GM21367 (cell line): Measurements from ENCODE around the gene KLHDC8A.

Experiments
- ATAC-seq: cut with Tn5 transposase; IDR thresholded peaks from one replicate; pipeline ENCODE4 v1.9.1; 2021; ENCODE audit not compliant: unreplicated experiment

Gene KLHDC8A

DNA sequence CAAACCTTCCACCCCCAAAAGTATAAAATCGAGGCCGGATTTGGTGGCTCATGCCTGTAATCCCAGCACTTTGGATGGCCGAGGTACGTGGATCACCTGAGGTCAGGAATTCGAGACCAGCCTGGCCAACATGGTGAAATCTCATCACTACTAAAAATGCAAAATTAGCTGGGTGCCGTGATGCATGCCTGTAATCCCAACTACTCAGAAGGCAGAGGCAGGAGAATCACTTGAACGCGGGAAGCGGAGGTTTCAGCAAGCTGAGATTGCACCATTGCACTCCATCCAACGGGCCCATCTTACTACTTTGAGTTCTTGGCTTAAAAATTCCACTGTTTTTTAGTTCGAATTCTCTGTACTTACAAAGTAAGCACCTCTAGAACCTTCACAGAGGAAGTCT lies 11.0 kb downstream of the KLHDC8A start:
- ATAC-seq, result no peak

DNA sequence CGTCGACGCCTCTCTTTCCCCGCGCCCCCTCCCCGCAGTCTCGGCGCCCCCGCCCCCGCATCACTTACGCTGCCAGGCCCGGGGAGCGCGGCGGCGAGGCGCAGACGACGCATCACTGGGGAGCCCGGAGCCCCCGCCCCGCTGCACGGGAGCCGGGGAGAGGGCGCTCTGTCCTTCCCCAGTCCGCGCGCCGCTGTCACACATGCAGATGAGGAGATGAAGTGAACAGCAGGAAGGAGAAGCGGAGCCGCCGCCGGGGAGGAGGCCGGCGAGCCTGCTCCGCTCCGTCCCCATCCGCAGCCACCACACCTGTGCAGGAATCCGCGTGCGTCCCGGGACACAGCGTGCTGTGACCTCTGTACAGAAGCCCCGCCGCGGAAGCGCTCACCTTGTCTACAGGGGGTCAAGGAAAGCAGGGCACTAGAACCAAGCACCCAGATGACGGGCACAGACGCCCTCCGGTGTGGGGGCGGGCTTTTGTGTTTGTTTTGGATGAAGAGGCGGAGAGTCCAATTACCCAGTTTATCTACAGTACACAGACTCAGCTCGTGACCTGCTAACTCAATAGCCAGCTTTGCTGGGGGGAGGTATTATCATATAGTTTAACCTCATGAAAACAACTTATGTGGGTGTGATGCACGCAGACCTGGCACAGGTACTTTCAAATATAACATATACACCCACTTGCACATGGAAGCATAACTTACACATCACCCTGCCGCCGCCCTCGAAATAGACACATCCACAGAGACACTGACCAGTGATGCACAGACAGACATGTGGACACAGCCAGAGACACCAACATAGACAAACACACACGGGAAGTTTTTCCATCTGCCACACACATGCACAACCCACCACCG lies 12.4 kb downstream of the KLHDC8A start:
- ATAC-seq, result no peak

DNA sequence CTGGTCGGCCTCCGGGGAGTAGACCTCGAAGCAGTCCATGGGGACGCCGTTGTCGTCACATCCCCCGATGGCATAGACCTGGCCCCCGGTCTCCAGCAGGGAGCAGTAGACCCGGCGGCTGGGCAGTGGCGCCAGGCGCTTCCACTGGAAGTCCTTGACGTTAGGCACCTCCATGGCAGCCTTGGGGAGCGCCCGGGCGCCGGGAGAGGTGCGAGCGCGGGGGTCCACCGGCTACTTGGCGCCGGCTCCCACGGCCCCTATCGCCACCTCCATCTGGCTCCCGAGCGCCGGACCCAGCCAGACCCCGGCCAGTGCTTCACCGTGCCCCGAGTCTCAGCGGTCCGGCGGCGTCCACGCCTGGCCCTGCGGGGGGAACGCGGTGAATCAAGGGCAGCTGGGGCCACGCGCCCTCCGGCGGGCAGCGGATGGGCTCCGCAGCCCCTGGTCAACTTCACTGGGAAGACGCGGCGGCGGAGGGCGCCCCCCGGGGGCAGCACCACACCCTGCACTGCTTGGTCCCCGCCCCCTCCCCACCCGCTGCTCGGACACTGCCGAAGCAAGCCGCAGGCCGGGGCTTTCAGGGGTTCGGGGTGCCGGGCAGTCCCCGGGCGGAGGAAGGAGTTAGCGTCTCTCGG lies 13.2 kb downstream of the KLHDC8A start:
- no peak for ATAC-seq

DNA sequence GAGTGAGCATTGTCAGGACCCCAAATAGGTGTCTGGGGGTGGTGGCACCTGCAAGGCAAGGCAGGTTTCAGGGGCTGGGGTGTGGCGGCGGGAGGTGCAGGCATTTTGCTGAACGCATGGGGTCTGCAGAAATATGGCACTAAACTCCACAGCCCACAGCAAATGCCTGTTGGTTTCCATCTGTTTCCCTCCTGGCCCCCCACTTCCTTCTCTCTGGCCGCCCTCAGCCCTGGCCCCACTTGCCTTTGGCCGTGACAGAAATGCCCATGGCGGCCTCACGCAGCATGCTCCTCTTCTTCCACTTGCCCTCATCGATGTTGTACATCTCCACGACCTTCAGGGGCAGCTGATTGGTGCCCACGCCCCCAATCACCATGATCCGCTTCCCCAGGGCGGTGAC lies 13.7 kb downstream of the KLHDC8A start:
- ATAC-seq, result no peak

DNA sequence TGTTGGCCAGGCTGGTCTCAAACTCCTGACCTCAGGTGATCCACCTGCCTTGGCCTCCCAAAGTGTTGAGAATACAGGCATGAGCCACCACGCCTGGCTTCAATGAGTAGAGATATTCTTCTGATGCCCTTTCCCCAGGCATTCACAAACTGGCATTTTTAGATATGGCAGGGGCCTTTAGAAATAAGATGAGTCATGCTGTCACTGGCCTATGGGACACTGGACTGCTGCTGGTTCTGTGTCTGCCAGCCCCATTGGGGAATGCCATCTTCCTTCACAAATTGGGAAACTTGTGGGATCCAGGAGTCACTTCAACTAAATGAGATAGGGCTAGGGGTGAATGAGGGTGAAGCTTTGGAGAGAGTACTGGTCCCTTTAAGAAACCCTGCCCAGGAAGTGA lies 16.0 kb downstream of the KLHDC8A start:
- ATAC-seq, result no peak

DNA sequence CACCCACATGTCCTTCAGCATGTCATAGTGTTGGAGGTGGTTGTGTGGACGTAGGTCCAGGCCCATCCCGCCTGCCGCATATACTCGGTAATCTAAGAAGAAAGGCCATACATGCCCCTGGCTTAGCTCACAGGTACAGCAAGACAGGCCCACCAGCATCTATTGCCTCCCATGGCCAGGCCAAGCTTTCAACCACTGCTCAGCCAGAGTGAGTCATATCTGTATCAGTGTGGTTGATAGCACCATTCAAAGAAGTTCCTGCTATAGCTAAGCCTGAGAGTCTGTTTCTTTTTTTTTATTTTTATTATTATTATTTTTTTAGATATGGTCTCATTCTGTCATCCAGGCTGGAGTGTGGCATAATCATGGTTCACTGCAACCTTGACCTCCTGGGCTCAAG lies 17.0 kb downstream of the KLHDC8A start:
- ATAC-seq, result no peak

DNA sequence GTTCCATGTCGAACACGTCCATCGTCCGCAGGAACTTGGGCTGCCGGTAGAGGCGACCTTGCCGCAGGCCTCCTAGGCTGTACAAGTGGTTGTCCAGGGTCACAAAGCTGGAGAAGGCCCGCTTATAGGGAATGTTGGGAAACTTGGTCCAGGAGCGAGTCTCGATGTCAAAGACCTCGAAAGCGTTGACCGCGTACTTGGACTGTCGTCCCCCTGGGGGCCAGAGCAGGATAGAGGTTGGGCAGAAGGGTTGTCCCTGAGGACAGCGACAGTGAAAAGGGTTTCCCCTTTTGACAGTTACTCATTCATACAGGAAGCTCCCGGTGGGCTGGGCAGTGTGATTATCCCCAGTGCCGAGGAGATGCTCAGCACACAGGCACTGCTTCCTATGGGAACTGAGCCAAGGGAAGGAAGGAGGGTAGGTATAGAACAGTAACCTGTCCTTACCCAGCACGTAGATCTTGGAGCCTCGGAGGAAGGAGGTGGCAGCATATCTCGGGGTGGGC lies 17.5 kb downstream of the KLHDC8A start:
- no peak for ATAC-seq

DNA sequence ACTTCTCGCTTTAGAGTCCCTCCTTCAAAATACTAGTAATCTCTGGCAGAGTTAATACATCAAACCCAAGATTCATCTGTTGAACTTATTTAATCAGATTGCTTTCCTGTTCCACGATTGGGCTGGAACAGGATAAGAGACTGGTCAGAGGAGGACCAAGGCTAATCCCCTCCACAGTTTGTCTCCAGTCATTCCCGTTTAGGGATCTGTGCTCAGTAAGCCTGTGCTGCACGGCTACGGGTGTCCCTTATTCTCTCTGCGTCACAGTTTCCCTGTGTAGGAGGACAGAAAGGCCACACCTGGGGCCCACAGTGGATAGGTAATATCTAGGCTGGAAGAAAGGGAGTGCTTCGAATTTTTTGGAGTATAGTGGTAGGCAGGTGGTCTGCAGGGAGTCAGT lies 18.7 kb downstream of the KLHDC8A start:
- no peak for ATAC-seq

DNA sequence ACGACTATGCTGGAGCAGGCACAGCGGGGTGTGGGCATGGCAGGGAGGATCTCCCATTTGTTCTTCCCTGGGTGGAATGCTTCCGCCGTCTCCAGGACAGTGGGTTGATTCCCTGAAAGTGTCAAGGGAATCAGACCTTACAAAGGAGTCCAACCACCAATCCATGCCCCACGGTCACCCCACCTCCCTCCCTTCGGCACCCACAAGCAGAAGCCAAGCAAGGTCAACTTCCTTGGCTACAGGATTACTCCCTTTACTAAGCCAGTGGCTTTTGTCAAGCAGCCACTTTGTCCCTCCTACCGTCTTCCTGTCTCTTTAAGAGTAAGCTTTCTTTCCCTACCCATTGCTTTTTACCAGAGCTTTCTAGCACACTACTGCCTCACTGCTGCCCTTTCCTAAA lies 19.2 kb downstream of the KLHDC8A start:
- ATAC-seq, result no peak

DNA sequence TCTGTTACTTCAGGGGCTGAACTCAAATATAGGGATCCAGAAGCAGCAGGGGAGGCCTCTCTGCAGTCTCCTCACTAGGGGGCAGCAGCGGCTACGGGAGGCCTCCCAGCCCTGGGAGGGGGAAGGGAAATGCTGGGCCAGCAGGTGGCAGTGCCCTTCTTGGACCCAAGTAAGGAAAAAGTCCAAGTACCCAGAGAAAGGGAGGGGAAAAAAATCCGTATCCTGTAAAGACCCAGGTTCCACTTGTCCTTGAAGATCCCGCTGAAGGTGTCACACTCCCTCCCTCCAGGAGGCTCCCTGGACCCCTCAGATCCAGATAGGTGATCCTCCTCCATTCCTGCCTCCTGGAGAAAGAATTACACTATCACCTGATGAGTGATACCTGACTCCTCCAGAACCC lies 21.0 kb downstream of the KLHDC8A start:
- ATAC-seq, result no peak

DNA sequence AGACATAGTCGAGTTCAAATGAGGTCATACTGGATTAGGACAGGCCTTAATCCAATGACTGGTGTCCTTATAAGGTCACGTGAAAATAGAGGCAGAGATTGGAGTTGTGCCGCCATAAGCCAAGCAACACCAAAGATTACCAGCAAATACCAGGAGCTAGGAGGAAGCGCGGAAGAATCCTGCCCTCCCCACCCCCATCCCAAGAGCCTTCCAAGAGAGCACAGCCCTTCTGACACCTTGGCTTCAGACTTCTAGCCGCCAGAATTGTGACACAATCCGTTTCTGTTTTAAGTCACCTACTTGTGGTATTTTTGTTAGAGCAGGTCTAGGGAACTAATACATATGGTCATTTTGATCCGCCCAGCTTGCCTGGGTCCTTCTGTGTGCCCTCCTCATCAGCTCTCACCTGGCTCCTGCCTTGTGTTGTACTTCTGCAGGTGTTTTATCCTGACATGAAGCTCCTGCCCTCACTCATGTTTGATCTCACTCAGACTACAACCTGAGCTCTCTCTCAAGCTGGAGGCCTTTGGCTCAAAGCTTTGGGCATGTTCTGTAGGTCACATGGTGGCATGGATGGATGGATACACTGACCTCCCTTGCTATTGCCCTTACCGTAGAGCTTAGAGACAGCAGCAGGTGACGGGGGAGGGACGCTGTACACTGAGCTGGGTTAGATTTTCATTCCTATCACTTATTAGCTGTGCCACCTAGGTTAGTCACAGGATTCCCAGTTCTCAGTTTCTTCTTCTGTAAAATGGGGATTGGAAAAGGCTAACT lies 24.5 kb downstream of the KLHDC8A start:
- ATAC-seq, result no peak

DNA sequence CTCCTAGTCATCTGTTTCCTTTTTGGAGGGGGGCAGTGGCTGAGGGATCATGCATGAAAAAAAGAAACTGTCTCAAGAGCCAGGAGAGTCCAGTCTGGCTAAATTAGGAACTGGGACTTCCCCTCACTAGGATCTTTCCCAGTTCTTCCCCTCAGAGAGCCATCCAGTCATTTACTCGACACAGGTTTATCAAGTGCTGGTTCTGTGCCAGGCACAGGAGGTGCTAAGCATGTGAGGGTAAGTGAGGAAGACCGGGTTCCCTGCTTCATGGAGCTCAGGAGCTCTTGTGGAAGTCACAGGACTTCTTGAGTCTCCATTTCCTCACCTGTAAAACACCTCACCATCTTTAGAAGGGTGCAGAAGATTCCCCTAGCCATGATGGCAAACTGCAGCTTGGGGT lies 26.6 kb downstream of the KLHDC8A start:
- ATAC-seq, result no peak

DNA sequence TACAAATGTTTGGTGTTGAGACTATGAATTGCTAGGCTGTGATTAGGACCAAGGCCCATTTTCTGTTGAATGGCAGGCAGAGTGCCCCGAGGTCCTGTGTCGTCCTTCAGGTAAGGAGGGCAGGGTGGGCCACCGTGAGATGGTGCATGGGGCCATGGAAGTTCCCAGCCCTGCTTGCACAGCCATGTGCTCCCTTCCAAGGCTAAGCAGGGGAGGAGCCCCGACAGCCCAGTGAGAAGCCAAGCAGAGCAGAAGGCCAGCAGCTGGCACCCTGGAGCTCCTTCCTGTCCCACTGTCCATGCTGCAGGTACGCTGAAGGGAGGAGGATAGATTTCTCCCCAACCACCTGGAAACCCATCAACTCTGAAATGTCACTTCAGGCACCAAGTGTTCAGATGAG lies 27.0 kb downstream of the KLHDC8A start:
- ATAC-seq, result no peak

DNA sequence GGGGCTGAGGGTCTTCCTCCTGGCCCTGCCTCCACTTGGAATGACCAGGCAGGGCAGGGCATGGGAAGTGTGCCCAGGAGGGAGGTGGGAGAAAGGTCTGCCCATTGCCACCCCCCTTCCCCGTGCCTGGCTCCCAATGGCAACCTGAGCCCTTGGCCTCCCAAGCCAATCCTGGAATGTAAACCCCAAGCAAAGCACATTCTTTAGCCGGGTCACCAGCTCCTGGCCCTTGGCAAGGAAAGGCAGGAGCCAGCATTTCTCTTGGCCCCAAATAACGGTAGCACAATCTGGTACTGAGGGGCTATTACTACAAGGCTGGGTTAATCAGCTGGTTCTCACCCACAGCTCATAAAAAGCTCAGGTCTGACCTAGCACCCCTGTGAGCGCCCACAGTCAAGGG lies 28.2 kb downstream of the KLHDC8A start:
- ATAC-seq, result no peak

DNA sequence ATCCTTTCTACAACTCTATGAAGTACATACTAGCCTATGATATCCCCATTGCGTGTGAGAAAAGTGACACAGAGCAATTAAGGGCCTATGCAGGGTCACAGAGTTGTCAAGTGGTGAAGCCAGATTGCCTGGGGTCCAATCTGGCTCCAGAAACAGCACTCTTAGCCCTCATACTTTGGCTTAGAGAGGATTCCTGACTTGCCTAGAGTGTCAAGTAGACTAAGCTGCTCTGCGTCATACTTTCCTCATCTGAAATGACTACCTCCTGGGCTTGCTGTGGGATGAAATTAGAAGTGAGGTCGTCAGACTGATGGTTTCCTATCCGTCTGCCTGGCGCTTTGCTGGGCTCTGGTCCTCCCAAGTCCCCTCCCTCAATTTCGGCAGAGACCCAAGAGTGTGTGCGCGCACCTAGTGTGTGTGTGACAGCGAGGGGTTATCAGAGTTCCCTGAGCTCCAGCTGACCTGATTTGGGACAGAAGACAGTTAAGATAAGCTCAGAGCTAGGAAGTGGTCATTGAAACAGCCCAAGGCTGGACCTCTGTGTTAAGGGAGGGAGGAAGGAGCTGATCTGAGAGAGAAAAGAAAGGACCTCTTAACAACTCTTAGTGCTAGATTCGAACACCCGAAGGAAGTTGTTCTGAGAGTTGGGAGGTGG lies 29.8 kb downstream of the KLHDC8A start:
- no peak for ATAC-seq

DNA sequence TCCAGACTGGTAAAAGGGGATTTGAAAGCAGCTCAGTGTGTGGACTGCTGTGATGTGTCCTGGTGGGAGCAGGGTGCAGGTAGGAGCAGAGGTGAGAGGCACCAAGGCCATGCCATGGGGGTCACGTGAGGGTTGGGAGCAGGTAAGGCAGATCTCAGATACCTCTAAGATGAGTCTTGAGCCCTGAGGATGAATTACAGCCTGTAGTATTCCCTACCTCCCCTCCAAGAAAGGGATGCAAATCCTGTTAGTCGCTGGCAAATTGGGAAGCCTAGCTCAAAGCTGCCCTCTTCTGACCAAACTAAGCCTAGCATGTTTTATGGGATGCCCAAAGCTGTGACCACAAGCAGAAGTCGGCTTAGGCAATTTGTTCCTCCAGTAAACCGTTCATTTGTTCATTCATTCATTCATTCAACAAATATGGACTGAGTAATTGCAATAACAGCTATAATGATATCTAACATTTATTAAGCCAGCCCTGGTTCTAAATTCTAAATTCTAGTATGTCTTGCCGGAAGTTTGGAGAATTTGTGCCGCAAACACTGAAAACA lies 31.3 kb downstream of the KLHDC8A start:
- no peak for ATAC-seq

DNA sequence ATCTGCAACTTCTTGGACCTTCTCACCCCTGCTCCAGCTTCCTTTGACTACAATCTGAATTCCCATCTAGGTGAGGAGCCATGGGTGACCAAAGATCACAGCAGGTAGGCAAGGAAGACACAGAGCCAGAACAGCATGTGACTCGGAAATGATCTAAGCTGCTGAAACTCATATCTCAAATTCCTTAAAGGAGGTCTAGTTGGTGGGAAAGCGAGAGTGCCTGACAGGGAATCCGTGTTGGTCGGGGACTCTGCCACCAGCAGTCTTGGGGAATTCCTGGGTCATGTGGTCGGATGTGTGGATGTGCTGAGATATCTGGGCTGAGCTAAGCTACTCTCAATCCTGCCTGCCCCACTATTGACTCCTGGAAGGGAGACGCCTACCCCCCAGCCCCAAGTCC lies 31.9 kb downstream of the KLHDC8A start:
- no peak for ATAC-seq

DNA sequence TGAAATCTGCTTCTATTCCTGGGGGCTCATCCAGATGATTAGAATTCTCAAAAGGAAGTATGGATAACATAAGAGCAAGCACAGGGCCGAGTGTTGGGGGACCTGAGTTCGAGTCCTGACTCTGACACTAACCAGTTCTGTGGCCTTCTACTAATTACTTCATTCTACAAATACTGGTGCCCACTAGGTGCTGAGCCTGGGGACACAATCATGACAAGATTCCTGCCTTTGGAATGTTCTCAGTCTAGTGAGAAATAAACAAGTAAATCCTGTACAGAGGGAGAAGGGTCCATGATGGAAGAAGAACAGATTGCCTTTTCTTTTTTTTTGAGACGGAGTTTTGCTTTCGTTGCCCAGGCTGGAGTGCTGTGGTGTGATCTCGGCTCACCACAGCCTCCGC lies 32.9 kb downstream of the KLHDC8A start:
- no peak for ATAC-seq

DNA sequence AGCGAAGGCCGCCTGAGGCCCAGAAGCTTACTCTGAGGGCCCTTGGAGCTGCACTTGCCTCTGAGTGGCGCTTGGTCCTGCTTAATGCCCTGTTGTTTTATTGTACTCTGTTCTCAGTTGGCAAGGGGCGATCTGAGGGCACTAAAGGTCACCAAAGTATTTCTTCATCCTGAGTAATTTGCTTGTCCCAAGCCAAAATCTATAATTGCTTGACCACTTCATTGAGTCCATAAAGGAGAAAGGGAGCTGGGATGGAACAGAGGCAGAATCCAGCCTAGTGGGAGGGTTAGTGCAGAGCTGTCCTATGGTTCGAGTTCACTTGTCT lies 34.8 kb downstream of the KLHDC8A start:
- no peak for ATAC-seq

DNA sequence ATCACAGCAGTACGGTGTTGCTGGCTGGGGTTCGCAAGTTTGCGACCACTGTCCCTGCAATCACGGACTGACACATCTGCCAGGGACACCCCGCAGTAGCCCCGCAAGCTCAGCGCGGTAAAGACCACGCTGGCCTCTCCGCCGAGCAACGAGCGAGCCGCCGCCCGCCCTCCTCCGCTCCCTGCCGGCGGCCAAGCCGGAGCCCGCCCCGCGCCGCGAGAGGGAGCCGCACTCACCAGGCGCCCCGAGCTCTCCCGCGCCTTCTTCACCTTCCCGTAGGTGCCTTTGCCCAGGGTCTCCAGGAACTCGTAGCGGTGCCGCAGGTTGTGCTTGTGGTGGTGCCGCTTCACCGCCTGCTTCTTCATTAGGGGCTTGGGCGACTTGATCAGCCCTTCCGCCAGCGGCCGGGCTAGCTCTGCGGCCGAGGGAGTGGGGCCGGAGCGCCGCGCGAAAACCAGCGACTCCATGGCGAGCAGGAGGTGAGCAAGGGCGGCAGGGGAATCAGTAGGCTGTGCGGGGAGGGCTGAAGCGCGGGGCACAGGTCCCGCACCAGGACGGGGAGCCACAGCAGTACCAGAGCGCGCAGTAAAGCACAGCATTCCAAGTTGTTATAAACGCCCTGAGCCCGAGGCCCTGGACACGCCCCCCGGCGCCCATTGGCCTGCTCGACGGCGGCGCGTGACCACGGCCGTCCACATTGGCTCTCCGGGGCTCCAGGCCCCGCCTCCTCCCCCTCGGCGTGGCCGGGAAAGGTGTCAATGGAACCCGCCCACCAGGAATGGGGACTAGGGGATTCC lies 35.4 kb downstream of the KLHDC8A start, which contains the start of gene NUAK2:
TSS of gene NUAK2 (minus strand) at position 584 of the 797 bp plus-strand sequence. CDS start at position 467, 117 bp downstream.
- ATAC-seq, result no peak
